Naive thymus-derived CD4-positive, alpha-beta T cell (primary cell): ENCODE results near the gene COL6A5. TPM values are rescaled to one million over a fixed set of nuclear protein-coding genes. Genes with fewer than 3 reads are reported as not detected.

ENCODE experiments used
- ATAC-seq: fragments of 150-1000 bp; cut with Tn5 transposase; 2 replicates; pipeline ENCODE4 v1.10.0; 2021; ENCODE audit warnings: mild to moderate bottlenecking, moderate library complexity
- CTCF ChIA-PET: fragments of 350-600 bp; sonication (Branson Sonifier 250); formaldehyde crosslinking; loops from one replicate; lab custom pipeline; 2021; ENCODE audit warnings: antibody characterized with exemption; lab: Charles Lee
- POLR2A ChIA-PET: fragments of 350-600 bp; sonication (Branson Sonifier 250); formaldehyde crosslinking; loops from one replicate; lab custom pipeline; 2021; ENCODE audit warnings: antibody characterized with exemption, inconsistent platforms; lab: Charles Lee
- DNase-seq, 9 donors: peaks; one replicate each; pipeline versions ENCODE4 v3.0.0 to v3.0.0-alpha.2; 2020 to 2022; ENCODE audit warnings: mixed read lengths in 1 of 9
- H3K27ac ChIP-seq: one replicate; pipeline ENCODE4 v1.7.0; 2013; ENCODE audit warnings: mild to moderate bottlenecking, low read depth, low read length, moderate library complexity
- H3K27me3 ChIP-seq, 2 donors: one replicate each; pipeline ENCODE4 v1.7.0; 2013; ENCODE audit warnings: low read length in 2 of 2, mild to moderate bottlenecking in 2 of 2, moderate library complexity in 2 of 2; ENCODE audit not compliant: control insufficient read depth in 2 of 2, insufficient read depth in 2 of 2
- H3K36me3 ChIP-seq, 3 experiments: 1 replicate in 2 of 3; 2 replicates in 1 of 3; pipeline ENCODE4 v1.7.0; 2013; ENCODE audit warnings: low read length in 3 of 3, mild to moderate bottlenecking in 3 of 3, moderate library complexity in 1 of 3; ENCODE audit not compliant: insufficient read depth in 3 of 3, control insufficient read depth in 2 of 3
- H3K4me1 ChIP-seq, 2 donors: one replicate each; pipeline ENCODE4 v1.7.0; 2013; ENCODE audit warnings: low read length in 2 of 2, mild to moderate bottlenecking in 2 of 2, moderate library complexity in 1 of 2; ENCODE audit not compliant: control insufficient read depth in 2 of 2, insufficient read depth in 2 of 2
- H3K4me3 ChIP-seq: 2 replicates; pipeline ENCODE4 v1.7.0; 2013; ENCODE audit warnings: mild to moderate bottlenecking, low read length
- H3K9me3 ChIP-seq, 3 experiments: 1 replicate in 2 of 3; 2 replicates in 1 of 3; pipeline ENCODE4 v1.7.0; 2013; ENCODE audit warnings: low read length in 3 of 3; ENCODE audit not compliant: control insufficient read depth in 2 of 3
- H3K27ac Mint-ChIP-seq, 9 donors: one replicate each; pipeline ENCODE4 v1.8.0; 2020 to 2022; ENCODE audit warnings: mixed read lengths in 9 of 9, mild to moderate bottlenecking in 8 of 9, moderate library complexity in 5 of 9, inconsistent platforms in 2 of 9
- H3K27me3 Mint-ChIP-seq, 5 donors: one replicate each; pipeline ENCODE4 v1.8.0; 2021 to 2022; ENCODE audit warnings: mixed read lengths in 5 of 5, mild to moderate bottlenecking in 1 of 5
- H3K36me3 Mint-ChIP-seq, 5 donors: one replicate each; pipeline ENCODE4 v1.8.0; 2020 to 2022; ENCODE audit warnings: mixed read lengths in 5 of 5, mild to moderate bottlenecking in 3 of 5, inconsistent platforms in 1 of 5
- H3K4me1 Mint-ChIP-seq, 7 donors: one replicate each; pipeline ENCODE4 v1.8.0; 2020 to 2022; ENCODE audit warnings: mixed read lengths in 7 of 7, mild to moderate bottlenecking in 3 of 7, inconsistent platforms in 1 of 7
- H3K4me3 Mint-ChIP-seq, 10 donors: one replicate each; pipeline ENCODE4 v1.8.0; 2020 to 2022; ENCODE audit warnings: mild to moderate bottlenecking in 10 of 10, mixed read lengths in 10 of 10, moderate library complexity in 6 of 10, inconsistent platforms in 2 of 10
- H3K9me3 Mint-ChIP-seq, 11 donors: one replicate each; pipeline ENCODE4 v1.8.0; 2020 to 2022; ENCODE audit warnings: mixed read lengths in 11 of 11, mild to moderate bottlenecking in 4 of 11, inconsistent platforms in 1 of 11, moderate library complexity in 1 of 11
- intact Hi-C, 2 donors: fragments of 100-400 bp; cut with micrococcal nuclease; formaldehyde crosslinking; loops; one replicate each; pipeline ENCODE4 v1.15.1; 2023
- polyA plus RNA-seq, 2 donors: library from polyadenylated mRNA; unstranded; fragments of 300-500 nt; fragmentation: Illumina TruSeq; gene quantifications; one replicate each; pipeline ENCODE4 v1.2.3, GENCODE V29; 2021
- total RNA-seq, 6 experiments: library from RNA in 5 of 6; stranded (reverse) in 5 of 6; gene quantifications; 1 replicate in 5 of 6; 2 replicates in 1 of 6; pipeline ENCODE4 v1.2.3 and lab custom pipeline; 2021 to 2026

COL6A5 gene
- total and polyA plus RNA-seq, 7 experiments from 2014 or later, result 0.05 TPM; not detected in 6

DNA sequence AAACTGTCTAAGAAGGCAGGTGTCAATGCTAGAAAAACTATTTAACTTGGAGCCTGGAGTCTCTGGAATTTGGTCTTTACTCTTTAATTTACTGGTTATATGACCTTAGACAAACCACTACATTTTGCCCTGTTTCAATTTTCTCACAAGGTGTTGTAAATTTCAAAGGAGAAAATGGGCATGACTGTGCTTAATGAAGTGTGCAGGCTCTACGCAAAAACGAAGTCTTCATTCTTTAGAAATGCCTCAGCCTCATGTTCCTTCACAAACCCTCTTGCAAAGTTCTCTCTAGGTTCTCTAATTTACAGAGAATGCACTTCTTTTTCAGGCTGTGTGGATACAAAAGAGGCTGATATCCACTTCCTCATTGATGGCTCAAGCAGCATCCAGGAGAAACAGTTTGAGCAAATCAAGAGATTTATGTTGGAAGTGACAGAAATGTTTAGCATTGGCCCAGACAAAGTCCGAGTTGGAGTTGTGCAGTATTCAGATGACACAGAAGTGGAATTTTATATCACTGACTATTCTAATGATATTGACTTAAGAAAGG is 39.1 kb downstream of the COL6A5 start:
- ATAC-seq, result no peak

DNA sequence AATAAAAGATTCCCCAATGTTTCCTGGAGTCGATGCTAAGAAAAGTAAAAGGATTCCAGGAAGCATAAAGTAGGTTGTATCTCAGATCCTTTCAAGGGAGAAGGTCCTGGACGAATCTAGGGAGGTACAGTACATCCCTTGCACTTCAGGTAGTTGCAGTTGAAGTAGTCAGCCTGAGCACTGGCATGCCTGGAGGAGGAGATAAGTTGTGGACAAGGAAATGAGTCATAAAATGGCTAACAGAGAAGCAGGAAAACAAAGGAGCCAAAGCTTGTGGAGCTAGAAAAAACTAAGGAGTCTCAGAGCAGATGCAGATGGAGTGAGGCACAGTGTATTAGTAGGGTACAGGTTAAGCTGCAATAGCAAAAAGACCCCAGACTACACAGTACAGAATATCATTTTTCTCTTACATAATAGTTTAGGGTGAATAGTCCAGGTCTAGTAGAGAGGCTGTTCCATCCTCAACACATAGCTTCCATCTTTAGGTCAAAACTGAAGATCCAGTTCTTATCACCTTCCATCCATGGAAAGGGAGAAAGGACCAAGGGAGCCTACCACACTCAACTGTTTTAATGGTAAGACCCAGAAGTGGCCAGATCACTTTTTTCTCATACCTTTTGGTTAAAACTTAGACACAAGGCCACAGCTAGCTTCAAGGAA is 41.3 kb downstream of the COL6A5 start:
- intact Hi-C loops, result no loop called here
- H3K27ac ChIP-seq, result no peak overlapping the region

More for the DNA sequence above, 39.1 kb downstream of the COL6A5 start:
- H3K4me3 Mint-ChIP-seq, result no peak overlapping the region
- Histone ChIP-seq H3K27me3 (no peaks in the 10 kb centered on the region), H3K4me3 (no peak overlapping the region), H3K27ac (no peak overlapping the region), H3K4me1 (no peaks in the 10 kb centered on the region), H3K9me3 (no peaks in the 10 kb centered on the region), H3K36me3 (no peaks in the 10 kb centered on the region)
- POLR2A ChIA-PET, result no interaction called here
- no peak for DNase-seq
- intact Hi-C loops, result no loop called here
- CTCF ChIA-PET, result no interaction called here
- H3K4me1 Mint-ChIP-seq, result no peaks in the 10 kb centered on the region
- no peaks in the 10 kb centered on the region for H3K36me3 Mint-ChIP-seq
- peaks cover 0 to 19% (median 12%) of the 10 kb centered on the region in 5 donors for H3K27me3 Mint-ChIP-seq
- peaks cover 0 to 6% (median 0%) of the 10 kb centered on the region in 11 donors for H3K9me3 Mint-ChIP-seq
- no peak overlapping the region for H3K27ac Mint-ChIP-seq

DNA sequence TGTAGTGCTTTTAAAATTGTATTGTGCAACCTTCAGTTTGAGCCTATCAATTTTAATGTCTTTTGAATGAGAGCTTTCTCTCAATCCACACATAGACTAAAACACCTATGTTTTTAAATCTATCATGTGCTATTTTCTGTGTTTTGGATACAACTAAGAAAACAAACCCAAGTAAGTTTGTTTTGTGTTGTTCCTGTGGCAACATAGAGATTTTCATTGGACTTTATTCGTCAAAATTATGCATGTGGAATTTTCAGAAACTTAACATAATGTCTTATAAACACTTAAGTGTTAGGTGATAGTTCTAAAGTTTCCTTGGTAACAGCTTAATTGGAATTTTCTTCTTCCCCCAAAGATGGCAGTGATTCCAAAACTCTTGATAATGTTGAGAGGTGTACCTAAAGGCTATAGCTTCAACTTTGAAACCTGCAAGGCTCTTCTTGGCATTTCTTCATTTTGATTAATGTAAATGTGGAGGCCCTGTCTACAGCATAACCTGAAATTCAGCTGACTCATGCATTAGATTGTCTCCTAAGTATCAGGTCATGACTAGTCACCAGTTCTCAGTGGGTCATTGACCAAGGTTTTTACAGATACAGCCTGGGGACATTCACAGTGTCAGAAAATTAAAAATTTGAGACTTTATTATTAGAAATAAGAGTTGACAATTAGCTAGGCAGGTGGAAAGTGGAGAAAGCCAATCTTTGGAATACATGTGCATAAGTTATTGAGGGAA is 44.4 kb downstream of the COL6A5 start:
- intact Hi-C loops, result no loop called here
- H3K27me3 ChIP-seq, result no peaks in the 10 kb centered on the region
- H3K27ac ChIP-seq, result no peak overlapping the region
- CTCF ChIA-PET, result no interaction called here
- H3K4me3 Mint-ChIP-seq, result no peak overlapping the region
- no peaks in the 10 kb centered on the region for H3K9me3 ChIP-seq
- ATAC-seq (no peak), DNase-seq (no peak)
- POLR2A ChIA-PET, result no interaction called here
- H3K4me3 ChIP-seq, result no peak overlapping the region
- H3K4me1 Mint-ChIP-seq, result no peaks in the 10 kb centered on the region
- H3K9me3 Mint-ChIP-seq, result peaks cover 0 to 10% (median 3%) of the 10 kb centered on the region in 11 donors
- peaks cover 0 to 27% (median 8%) of the 10 kb centered on the region in 5 donors for H3K27me3 Mint-ChIP-seq
- no peak overlapping the region for H3K27ac Mint-ChIP-seq
- no peaks in the 10 kb centered on the region for H3K36me3 ChIP-seq
- no peaks in the 10 kb centered on the region for H3K4me1 ChIP-seq
- no peaks in the 10 kb centered on the region for H3K36me3 Mint-ChIP-seq

More for the DNA sequence above, 41.3 kb downstream of the COL6A5 start:
- Mint-ChIP-seq H3K27me3 (peaks cover 0 to 22% (median 12%) of the 10 kb centered on the region in 5 donors), H3K9me3 (peaks cover 0 to 10% (median 0%) of the 10 kb centered on the region in 11 donors), H3K4me1 (no peaks in the 10 kb centered on the region), H3K4me3 (no peak overlapping the region), H3K36me3 (no peaks in the 10 kb centered on the region), H3K27ac (no peak overlapping the region)
- POLR2A ChIA-PET, result no interaction called here
- Histone ChIP-seq H3K4me3 (no peak overlapping the region), H3K36me3 (no peaks in the 10 kb centered on the region), H3K9me3 (no peaks in the 10 kb centered on the region), H3K4me1 (no peaks in the 10 kb centered on the region), H3K27me3 (no peaks in the 10 kb centered on the region)
- no peak for ATAC-seq
- no peak for DNase-seq
- CTCF ChIA-PET, result no interaction called here

DNA sequence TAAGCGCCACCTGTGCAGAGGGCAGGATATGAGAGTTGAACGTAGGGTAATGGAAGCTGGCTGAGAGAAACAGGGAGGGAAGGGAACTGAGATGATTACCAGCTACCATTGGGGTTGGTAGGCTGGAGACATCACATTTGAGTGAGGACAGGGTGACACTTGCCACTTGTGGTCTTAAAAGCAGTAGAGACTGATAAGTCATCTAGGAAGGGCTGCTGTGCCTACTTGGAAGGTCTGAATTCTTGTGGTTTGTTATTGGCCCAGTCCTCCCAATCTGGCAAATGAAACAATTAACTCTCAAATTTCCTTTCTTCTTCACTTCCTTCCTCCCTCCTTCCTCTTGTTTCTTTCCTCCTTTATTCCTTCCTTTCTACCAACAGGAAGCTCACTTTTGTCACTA is 46.8 kb downstream of the COL6A5 start:
- Mint-ChIP-seq H3K4me1 (no peaks in the 10 kb centered on the region), H3K9me3 (peaks cover 0 to 10% (median 2%) of the 10 kb centered on the region in 11 donors), H3K27ac (no peak overlapping the region), H3K27me3 (peaks cover 0 to 20% (median 4%) of the 10 kb centered on the region in 5 donors), H3K36me3 (no peaks in the 10 kb centered on the region), H3K4me3 (no peak overlapping the region)
- no peak overlapping the region for H3K4me3 ChIP-seq
- no peaks in the 10 kb centered on the region for H3K4me1 ChIP-seq
- DNase-seq (no peak), ATAC-seq (no peak)
- POLR2A ChIA-PET, result no interaction called here
- no peaks in the 10 kb centered on the region for H3K36me3 ChIP-seq
- no peaks in the 10 kb centered on the region for H3K27me3 ChIP-seq
- no peaks in the 10 kb centered on the region for H3K9me3 ChIP-seq
- CTCF ChIA-PET, result no interaction called here
- no peak overlapping the region for H3K27ac ChIP-seq
- intact Hi-C loops, result no loop called here

DNA sequence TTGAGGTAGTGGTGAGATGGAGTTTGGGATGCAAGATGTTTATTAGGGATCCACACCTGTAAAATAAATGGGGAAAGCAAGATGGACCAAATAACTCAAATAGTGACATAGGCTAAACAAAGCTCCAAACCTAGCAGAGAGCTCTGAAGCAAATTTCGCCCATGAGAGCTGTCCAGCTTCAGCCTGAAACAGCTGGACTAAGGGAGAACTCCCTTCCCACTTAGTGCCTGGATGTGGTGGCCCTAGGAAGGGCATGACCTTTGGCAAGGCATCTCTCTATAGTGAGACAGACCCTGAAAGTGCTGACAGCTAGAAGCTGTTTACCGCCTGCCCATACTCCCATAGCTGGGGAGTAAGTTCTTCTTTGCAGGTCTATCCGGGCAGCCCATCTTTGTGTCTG is 48.1 kb downstream of the COL6A5 start:
- ChIA-PET POLR2A (no interaction called here), CTCF (interaction anchor here (0.7 kb wide), 1 partner anchor 32 kb away, joined by 4 read pairs; no protein-coding TSS in a partner anchor)
- Histone ChIP-seq H3K9me3 (no peaks in the 10 kb centered on the region), H3K27me3 (no peaks in the 10 kb centered on the region), H3K27ac (no peak overlapping the region), H3K36me3 (no peaks in the 10 kb centered on the region), H3K4me3 (no peak overlapping the region), H3K4me1 (no peaks in the 10 kb centered on the region)
- Mint-ChIP-seq H3K4me1 (no peaks in the 10 kb centered on the region), H3K36me3 (no peaks in the 10 kb centered on the region), H3K27me3 (peaks cover 0 to 25% (median 11%) of the 10 kb centered on the region in 5 donors), H3K9me3 (peaks cover 0 to 10% (median 2%) of the 10 kb centered on the region in 11 donors), H3K27ac (no peak overlapping the region), H3K4me3 (no peak overlapping the region)
- ATAC-seq (no peak), DNase-seq (no peak)
- intact Hi-C loops, result no loop called here

DNA sequence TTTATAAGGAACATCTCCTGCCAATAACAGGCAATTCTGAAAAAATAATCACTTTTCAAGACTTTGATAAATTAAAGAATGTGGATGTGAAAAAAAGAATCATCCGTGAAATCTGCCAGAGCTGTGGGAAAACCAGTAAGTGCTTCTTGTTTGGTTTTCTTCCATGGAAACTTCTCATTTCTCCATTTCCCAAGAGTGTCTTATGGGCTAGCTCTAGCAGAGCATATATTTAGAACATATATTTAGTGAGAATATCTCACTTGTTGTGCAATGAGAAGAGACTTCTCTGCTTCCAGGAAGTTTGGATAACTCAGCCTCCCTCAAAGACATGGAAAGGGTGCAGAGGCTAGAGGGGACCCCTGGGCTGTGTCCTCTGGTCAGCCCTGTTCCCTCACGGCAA is 49.9 kb downstream of the COL6A5 start:
- POLR2A ChIA-PET, result no interaction called here
- no peaks in the 10 kb centered on the region for H3K36me3 Mint-ChIP-seq

More for the DNA sequence above, 49.9 kb downstream of the COL6A5 start:
- peaks cover 0 to 28% (median 15%) of the 10 kb centered on the region in 5 donors for H3K27me3 Mint-ChIP-seq
- H3K9me3 Mint-ChIP-seq, result peaks cover 0 to 7% (median 3%) of the 10 kb centered on the region in 11 donors
- CTCF ChIA-PET, result no interaction called here
- no peaks in the 10 kb centered on the region for H3K4me1 ChIP-seq
- H3K36me3 ChIP-seq, result no peaks in the 10 kb centered on the region
- peaks cover 0 to 4% of the 10 kb centered on the region in 2 donors for H3K27me3 ChIP-seq
- no peak overlapping the region for H3K4me3 Mint-ChIP-seq
- H3K9me3 ChIP-seq, result no peaks in the 10 kb centered on the region
- DNase-seq (no peak), ATAC-seq (no peak)
- intact Hi-C loops, result no loop called here
- H3K27ac ChIP-seq, result no peak overlapping the region
- H3K27ac Mint-ChIP-seq, result no peak overlapping the region
- no peak overlapping the region for H3K4me3 ChIP-seq
- no peaks in the 10 kb centered on the region for H3K4me1 Mint-ChIP-seq
